Endothelial cell of umbilical vein (primary cell): ENCODE data around the gene ATP10A.

Experiments used
- EZH2 ChIP-seq: IDR thresholded peaks from 2 replicates; pipeline ENCODE4 v1.6.1; 2012; ENCODE audit warnings: borderline replicate concordance, low read depth, mild to moderate bottlenecking, moderate library complexity, low read length, inconsistent platforms; ENCODE audit not compliant: severe bottlenecking
- FOS ChIP-seq: IDR thresholded peaks from 2 replicates; pipeline ENCODE4 v1.6.1; 2011; ENCODE audit warnings: mild to moderate bottlenecking, low read length, moderate library complexity, borderline replicate concordance; ENCODE audit not compliant: insufficient read depth
- GATA2 ChIP-seq: IDR thresholded peaks from 2 replicates; pipeline ENCODE4 v1.7.0; 2011; ENCODE audit warnings: low read depth, mild to moderate bottlenecking, moderate library complexity, mixed read lengths, low read length; ENCODE audit not compliant: insufficient read length, insufficient read depth
- MYC ChIP-seq: IDR thresholded peaks from one replicate; pipeline ENCODE4 v1.6.1; 2011; ENCODE audit warnings: mild to moderate bottlenecking, low read depth, low read length
- POLR2A ChIP-seq: IDR thresholded peaks from 2 replicates; pipeline ENCODE4 v1.6.1; 2012; ENCODE audit warnings: low read depth, mild to moderate bottlenecking, control low read depth, low read length
- POLR2AphosphoS5 ChIP-seq: IDR thresholded peaks from 2 replicates; pipeline ENCODE4 v1.6.1; 2012; ENCODE audit warnings: low read depth, mild to moderate bottlenecking, control low read depth, low read length, moderate library complexity; ENCODE audit not compliant: insufficient read depth
- TF ChIP-seq, protein P1 (sequence below), 2 donors: IDR thresholded peaks; 1 replicate in 1 of 2; 2 replicates in 1 of 2; pipeline ENCODE4 v1.5.1; 2011; ENCODE audit warnings: low read length in 2 of 2, mild to moderate bottlenecking in 2 of 2, moderate library complexity in 2 of 2, control low read depth in 1 of 2, inconsistent platforms in 1 of 2, low read depth in 1 of 2; ENCODE audit not compliant: insufficient read depth in 1 of 2; ENCODE audit errors: extremely low read depth in 1 of 2
- TF ChIP-seq, protein P2 (sequence below): IDR thresholded peaks from 2 replicates; pipeline ENCODE4 v1.6.1; 2011; ENCODE audit not compliant: insufficient read depth, insufficient read length

DNA sequence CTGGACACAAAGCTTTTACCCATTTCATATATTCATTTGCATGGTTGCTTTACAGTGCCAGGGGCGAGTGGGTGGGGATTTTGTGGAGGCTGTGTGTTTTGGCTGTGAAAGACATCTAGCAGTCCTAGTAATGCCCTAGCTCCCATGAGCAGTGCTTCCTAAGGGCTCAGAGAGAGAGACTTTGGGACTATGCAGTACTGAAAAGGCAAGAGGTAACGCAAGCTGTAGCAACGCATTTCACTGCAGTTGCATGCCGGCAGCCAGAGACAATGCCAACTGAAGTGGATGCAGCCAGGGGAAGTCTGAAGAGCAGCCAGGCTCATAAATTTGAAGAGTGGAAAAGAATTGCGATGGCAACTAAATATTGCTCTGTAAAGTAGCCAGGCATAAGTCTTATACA is 27.4 kb upstream of the ATP10A start:
- no peak for TF ChIP-seq EZH2
- no peak for TF ChIP-seq POLR2AphosphoS5
- TF ChIP-seq, protein P1, sequence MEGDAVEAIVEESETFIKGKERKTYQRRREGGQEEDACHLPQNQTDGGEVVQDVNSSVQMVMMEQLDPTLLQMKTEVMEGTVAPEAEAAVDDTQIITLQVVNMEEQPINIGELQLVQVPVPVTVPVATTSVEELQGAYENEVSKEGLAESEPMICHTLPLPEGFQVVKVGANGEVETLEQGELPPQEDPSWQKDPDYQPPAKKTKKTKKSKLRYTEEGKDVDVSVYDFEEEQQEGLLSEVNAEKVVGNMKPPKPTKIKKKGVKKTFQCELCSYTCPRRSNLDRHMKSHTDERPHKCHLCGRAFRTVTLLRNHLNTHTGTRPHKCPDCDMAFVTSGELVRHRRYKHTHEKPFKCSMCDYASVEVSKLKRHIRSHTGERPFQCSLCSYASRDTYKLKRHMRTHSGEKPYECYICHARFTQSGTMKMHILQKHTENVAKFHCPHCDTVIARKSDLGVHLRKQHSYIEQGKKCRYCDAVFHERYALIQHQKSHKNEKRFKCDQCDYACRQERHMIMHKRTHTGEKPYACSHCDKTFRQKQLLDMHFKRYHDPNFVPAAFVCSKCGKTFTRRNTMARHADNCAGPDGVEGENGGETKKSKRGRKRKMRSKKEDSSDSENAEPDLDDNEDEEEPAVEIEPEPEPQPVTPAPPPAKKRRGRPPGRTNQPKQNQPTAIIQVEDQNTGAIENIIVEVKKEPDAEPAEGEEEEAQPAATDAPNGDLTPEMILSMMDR (IDR thresholded peaks at IDR 0.05; ENCODE audit: extremely low read depth in 1 of 2, insufficient read depth in 1 of 2, low read depth in 1 of 2, low read length in 2 of 2): no peak
- no peak for TF ChIP-seq FOS
- TF ChIP-seq, protein P2, sequence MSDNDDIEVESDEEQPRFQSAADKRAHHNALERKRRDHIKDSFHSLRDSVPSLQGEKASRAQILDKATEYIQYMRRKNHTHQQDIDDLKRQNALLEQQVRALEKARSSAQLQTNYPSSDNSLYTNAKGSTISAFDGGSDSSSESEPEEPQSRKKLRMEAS: no peak
- no peak for TF ChIP-seq POLR2A
- TF ChIP-seq MYC: no peak
- TF ChIP-seq GATA2: no peak
